ENCODE data around the gene H19. TPM values are rescaled to one million over a fixed set of nuclear protein-coding genes. Genes with fewer than 3 reads are reported as not detected.

The H19 gene
- polyA plus RNA-seq, 1 donor: 14,324 TPM

- DNase-seq: no peak
Observed at GRCh38 chr11:1946812-1947484, 50.7 kb downstream of the H19 start, which contains the start of gene MRPL23. Gene MRPL23 (plus strand): TSS chr11:1947332. CDS start chr11:1947363, 31 bp downstream.

Other genes starting within 250 kb of the H19 start
- gene IFITM10, start 247.2 kb downstream of the H19 start, polyA plus RNA-seq (ENCODE audit: insufficient read length): 0.19 TPM
- gene CTSD, start 233.9 kb downstream of the H19 start, polyA plus RNA-seq (ENCODE audit: insufficient read length): 137 TPM
- 0.44 TPM for gene SYT8, start 162.9 kb downstream of the H19 start, polyA plus RNA-seq (ENCODE audit: insufficient read length)
- gene TNNI2, start 158.9 kb downstream of the H19 start, polyA plus RNA-seq (ENCODE audit: insufficient read length): 3,747 TPM
- 77.7 TPM for gene LSP1, start 144.8 kb downstream of the H19 start, polyA plus RNA-seq (ENCODE audit: insufficient read length)
- 7.2 TPM for gene PRR33, start 105.9 kb downstream of the H19 start, polyA plus RNA-seq (ENCODE audit: insufficient read length)
- 8,959 TPM for gene TNNT3, start 78.1 kb downstream of the H19 start, polyA plus RNA-seq (ENCODE audit: insufficient read length)
- 86.9 TPM for gene MRPL23, start 50.5 kb downstream of the H19 start, polyA plus RNA-seq (ENCODE audit: insufficient read length)
- gene IGF2, start 141.5 kb upstream of the H19 start, polyA plus RNA-seq (ENCODE audit: insufficient read length): 5,095 TPM
- not detected for gene INS, start 163.4 kb upstream of the H19 start, polyA plus RNA-seq (ENCODE audit: insufficient read length)
- 0.66 TPM for gene TH, start 174.0 kb upstream of the H19 start, polyA plus RNA-seq (ENCODE audit: insufficient read length)

Measured in hindlimb muscle (tissue), 1 donor.